Occipital lobe (tissue), 2 donors: ENCODE data around the gene PACC1. TPM values are rescaled to one million over a fixed set of nuclear protein-coding genes. Genes with fewer than 3 reads are reported as not detected.

Experiments used
- DNase-seq: peaks from one replicate; lab custom pipeline; 2025; lab: John Stamatoyannopoulos, UW
- total RNA-seq: library from RNA; depleted of rRNA; stranded (reverse); fragments of >200 nt; gene quantifications from one replicate; pipeline ENCODE4 v1.2.3, GENCODE V29; 2014

The PACC1 gene
- total RNA-seq, 1 donor from 2014 or later = 25.4 TPM

- no peak for DNase-seq
Measured at GRCh38 chr1:212438831-212439237, 24.1 kb upstream of the PACC1 start.

GRCh38 chr1:212437179-212437798, 22.6 kb upstream of the PACC1 start:
- DNase-seq = no peak

- no peak for DNase-seq
Measured at GRCh38 chr1:212434992-212435391, 20.3 kb upstream of the PACC1 start.

GRCh38 chr1:212433577-212434462, 19.1 kb upstream of the PACC1 start:
- DNase-seq = no peak

GRCh38 chr1:212432661-212433576, 18.2 kb upstream of the PACC1 start, which contains the start of gene NENF:
TSS of gene NENF (plus strand) at chr1:212432920. CDS start at chr1:212432944, 24 bp downstream.
- DNase-seq = peak; percentile 56

- no peak for DNase-seq
Measured at GRCh38 chr1:212432272-212432660, 17.6 kb upstream of the PACC1 start.

- DNase-seq = no peak
Measured at GRCh38 chr1:212431644-212432043, 17.0 kb upstream of the PACC1 start.

- no peak for DNase-seq
Measured at GRCh38 chr1:212430955-212431394, 16.3 kb upstream of the PACC1 start.

GRCh38 chr1:212430416-212430815, 15.7 kb upstream of the PACC1 start:
- DNase-seq = no peak

- no peak for DNase-seq
Measured at GRCh38 chr1:212428496-212428895, 13.8 kb upstream of the PACC1 start.

GRCh38 chr1:212423879-212424278, 9.2 kb upstream of the PACC1 start:
- DNase-seq = no peak

GRCh38 chr1:212421165-212421564, 6.5 kb upstream of the PACC1 start:
- DNase-seq = no peak

GRCh38 chr1:212415107-212415841, 588 bp upstream of the PACC1 start:
- DNase-seq = peak; percentile 54

- peak; percentile 29 for DNase-seq
Measured at GRCh38 chr1:212413902-212414327, 771 bp downstream of the PACC1 start.

GRCh38 chr1:212412374-212412773, 2.3 kb downstream of the PACC1 start:
- DNase-seq = no peak

GRCh38 chr1:212410231-212410820, 4.4 kb downstream of the PACC1 start:
- no peak for DNase-seq

GRCh38 chr1:212402666-212403321, 11.9 kb downstream of the PACC1 start:
- DNase-seq = no peak

GRCh38 chr1:212401838-212402582, 12.7 kb downstream of the PACC1 start:
- DNase-seq = no peak

GRCh38 chr1:212401042-212401441, 13.6 kb downstream of the PACC1 start:
- no peak for DNase-seq
